T-helper 2 cell treated with Interferon-gamma antibody and Interleukin-4, amounts not matched to agents 100 ng/mL and 5 ng/mL, for 36 hours (primary cell): Measurements from ENCODE around the gene BEX5. TPM values are rescaled to one million over a fixed set of nuclear protein-coding genes. Genes with fewer than 3 reads are reported as not detected.
"Not testable (repeated sequence)": the region's sequence is repeated elsewhere in the genome, so short reads cannot be mapped to it uniquely, and the experiment has no call there.

ENCODE experiments used
- intact Hi-C: fragments of 100-400 bp; cut with micrococcal nuclease; formaldehyde crosslinking; loops from one replicate; pipeline ENCODE4 v1.15.1; 2023
- total RNA-seq: library from RNA; stranded (reverse); gene quantifications from 2 replicates; pipeline ENCODE4 v1.2.3, GENCODE V29; 2022

Gene BEX5
- total RNA-seq: 1.7 and 2.1 TPM in 2 replicates

DNA sequence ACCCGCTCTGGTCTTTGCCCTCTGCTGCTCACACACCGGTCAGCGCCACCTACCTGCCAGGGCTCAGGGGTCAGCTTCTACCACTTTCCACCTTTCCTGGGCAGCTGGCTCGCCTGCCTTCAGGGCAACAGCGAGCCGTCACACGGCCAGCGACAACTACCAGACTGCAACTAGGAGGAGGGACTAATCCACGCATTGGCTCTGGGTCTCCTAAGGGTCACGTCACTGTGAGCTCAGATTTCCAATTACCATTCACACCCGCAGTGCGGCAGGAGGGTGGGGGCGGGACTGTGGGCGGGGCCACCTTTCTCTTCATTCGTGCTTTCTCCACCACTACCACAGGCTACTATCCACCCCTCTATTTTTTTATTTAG is at the start of gene BEX5:
BEX5 (minus strand) TSS at position 172 of the 374 bp plus-strand sequence. CDS start 1,712 bp downstream, outside the sequence.
- intact Hi-C loops: loop anchor here (2.0 to 5.0 kb wide), 2 partner anchors 223 to 741 kb away; partner anchors contain the start of gene ZMAT1

DNA sequence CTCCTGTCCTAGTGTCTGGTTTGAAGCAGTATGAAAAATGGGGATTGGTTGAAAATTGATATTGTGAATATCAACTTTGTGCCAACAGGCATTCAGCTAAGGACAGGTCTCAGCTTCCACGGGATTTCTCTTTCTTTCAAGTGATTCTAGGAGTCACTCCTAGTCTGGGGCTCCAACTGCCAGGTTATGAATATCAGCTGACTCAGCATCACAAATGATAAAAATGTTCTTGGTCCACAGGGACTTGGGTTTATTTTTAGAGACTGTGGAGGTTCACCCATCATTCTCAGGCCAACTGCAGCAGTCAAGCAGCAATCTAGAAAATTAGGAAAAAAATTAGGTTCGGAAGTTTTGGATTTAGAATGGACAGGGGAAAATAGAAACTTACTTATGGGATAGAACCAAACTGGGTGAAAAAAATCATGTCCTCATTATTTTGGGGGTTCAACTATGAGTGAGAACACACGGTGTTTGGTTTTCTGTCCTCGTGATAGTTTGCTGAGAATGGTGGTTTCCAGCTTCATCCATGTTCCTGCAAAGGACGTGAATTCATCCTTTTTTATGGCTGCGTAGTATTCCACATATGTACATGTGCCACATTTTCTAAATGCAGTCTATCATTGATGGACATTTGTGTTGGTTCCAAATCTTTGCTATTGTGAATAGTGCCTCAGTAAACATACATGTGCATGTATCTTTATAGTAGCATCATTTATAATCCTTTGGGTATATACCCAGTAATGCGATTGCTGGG is 30.4 kb upstream of the BEX5 start:
- intact Hi-C loops: no loop called here

DNA sequence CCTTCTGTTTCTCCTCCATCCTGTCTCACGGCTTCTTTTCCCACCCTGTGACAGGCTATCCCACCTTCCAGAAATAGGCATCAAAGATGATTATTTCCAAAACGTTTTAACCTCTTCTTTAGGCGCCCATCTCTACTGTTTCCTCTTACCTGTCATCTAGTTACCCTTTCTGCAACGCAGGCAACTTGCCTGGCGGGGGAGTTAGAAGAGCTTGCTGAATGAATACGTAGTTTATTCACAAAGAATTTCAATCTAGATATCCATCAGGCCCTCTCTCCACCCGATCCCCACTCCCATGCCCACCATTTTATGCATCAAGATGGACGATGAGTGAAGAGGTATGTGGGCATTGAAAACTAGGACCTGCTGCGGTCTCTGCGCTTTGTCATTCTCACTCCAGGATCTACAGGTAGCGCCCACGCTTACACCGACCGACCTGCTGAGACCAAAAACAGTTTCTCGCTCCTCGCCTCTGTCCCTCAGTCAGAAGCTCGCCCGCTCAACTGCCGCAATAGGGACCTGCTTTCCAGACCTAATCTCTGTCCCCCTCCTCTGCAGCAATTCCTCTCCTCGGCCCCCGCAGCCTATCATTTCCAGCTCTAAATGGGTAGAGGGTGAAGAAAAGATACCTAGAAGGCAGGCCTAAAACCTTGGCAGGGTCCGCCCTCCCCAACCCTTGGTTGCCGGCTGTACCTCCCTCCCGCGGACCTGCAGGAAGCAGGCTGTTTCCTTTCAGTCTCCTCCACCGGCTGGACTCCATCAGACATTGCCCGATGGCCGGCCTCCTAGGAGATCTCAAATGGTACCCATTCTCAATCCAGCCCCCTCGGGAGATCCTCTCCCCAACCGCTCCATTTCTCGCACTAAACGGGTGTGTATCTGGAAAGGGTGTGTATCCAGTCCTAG is 624 bp downstream of the BEX5 start:
- intact Hi-C loops: loop anchor here (2.0 to 5.0 kb wide), 2 partner anchors 223 to 740 kb away; partner anchors contain the start of gene ZMAT1

DNA sequence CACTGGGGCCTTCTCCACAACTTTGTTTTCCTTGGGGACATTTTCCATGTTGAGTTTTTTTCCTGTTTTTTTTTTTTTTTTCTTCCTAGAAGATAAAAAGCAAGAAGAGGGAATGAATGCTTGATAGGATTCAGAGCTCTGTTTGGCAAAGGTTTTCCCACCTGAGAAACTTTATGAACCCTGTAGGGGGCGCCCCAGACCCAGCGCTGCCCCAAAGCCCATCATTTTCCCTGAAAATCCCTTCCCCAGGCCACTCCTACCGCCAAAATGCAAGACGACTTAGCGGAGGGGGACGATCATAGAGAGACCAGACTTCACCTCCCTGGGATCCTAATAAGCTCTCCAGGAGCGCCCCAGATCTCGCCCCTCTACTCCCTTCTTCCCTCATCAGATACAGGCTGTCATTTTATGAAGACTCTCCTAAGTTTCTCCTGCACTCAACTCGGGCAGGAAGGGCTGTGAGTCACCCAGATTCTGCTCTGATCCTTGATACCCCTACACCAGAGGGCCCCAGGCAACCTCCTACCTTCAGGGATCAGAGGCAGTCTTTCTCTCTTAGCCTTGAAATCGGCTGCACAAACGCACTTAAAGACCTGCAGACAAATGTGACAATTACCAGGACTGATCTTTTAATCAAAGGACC is 1.4 kb downstream of the BEX5 start:
- intact Hi-C loops: loop anchor here (2.0 kb wide), 1 partner anchor 740 kb away; no protein-coding TSS in a partner anchor

DNA sequence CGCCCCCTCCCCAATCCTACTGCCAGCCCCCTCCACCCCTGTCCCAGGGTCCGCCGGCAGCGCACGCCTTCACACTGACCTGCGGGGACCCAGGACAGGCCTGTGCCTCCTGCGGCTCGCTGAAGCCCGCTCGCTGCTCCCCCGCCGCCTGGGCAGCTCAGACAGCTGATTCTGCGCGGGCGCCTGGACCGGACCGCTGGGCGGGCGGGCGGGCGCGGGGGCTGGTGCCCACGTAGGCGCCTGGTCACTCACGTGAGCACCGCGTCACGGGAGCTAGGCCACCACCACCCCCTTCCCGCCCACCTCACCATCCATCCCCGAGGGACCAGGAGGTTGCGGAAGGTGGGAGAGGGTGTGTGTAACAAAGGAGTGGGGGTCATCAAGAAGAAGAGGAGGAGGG is 13.5 kb downstream of the BEX5 start, which contains the start of gene TCEAL6:
TCEAL6 (minus strand) TSS at position 208 of the 400 bp plus-strand sequence.
- intact Hi-C loops: not testable (repeated sequence)

DNA sequence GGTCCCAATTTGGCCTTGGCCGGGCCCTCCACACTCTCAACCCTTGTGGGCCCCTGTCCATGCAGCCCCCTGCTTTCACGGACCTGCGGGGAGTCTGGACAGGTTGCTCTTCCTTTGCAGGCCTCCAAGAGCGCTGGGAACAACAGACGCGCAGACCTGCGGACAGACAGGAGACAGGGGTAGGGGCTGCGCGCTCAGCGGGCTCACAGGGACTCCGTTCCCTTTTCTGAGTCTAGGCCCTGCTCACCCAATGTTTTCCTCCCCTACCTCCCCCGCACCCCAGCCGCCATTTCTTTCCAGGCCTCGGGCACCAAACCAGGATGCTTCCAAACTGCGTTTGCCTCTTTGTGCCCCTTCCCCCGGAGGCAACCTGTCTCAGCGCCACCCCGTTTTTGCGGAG is 14.1 kb downstream of the BEX5 start:
- intact Hi-C loops: not testable (repeated sequence)

DNA sequence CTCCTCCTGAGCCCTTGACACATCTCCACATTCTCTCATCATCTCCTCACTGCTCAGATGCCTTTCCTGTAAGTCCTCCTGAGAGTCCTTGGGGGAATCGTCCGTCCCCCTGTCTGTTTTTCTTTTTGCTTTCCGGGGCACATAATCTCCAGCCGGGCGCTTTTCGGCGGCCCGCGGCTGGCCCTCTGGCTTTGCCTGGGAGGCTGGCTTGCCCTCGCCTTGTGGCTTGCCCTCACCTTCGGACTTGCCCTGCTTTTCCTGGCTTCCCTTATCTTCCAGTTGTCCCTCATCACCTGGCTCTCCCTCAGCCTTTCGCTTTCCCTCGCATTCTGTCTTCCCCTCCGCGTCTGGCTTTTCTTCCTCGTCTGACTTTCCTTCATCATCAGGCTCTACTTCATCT is 14.9 kb downstream of the BEX5 start:
- intact Hi-C loops: not testable (repeated sequence)

DNA sequence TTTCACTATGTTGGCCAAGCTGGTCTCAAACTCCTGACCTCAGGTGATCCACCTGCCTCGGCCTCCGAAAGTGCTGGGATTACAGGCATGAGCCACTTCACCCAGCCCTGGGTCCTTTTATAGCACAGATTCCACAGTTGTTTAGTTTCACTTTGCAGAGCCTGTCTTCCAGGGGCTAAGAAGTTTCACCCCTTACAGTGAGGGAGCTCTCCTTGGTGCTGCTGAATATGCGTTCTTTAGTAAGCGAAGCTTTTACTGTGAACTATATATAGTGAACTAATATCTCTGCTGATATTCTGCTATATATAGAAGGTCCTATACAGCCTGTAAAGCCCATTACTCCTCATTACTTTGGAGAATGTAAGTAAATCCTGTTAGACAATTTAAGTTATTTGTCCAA is 17.7 kb downstream of the BEX5 start:
- intact Hi-C loops: no loop called here

DNA sequence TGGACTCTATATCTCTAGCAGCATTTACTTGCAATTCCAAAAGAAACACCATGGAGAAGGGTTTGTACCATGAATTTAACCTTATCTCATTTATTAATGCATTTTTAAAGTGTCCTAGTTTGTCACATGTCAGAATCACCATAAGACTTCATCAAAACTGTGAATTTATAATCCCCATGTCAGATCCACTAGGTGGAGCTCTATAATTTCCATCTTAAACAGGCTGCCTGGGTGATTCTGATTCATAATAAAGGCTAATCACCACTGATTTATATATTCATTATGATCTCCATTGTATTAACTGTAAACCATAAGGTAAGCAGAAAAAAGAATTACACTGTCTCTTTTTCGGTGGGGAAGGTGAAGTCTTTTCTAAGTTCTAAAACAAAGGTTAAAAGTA is 26.3 kb downstream of the BEX5 start:
- intact Hi-C loops: no loop called here

DNA sequence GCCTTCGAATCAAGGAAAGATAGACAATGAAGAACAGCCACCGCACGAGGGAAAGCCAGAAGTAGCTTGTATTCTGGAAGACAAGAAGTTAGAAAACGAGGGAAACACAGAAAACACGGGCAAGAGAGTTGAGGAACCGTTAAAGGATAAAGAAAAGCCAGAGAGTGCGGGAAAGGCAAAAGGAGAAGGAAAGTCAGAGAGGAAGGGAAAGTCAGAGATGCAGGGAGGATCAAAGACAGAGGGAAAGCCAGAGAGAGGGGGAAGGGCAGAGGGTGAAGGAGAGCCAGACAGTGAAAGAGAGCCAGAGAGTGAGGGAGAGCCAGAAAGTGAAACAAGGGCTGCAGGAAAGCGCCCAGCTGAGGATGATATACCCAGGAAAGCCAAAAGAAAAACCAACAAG is 28.9 kb downstream of the BEX5 start:
- intact Hi-C loops: no loop called here

DNA sequence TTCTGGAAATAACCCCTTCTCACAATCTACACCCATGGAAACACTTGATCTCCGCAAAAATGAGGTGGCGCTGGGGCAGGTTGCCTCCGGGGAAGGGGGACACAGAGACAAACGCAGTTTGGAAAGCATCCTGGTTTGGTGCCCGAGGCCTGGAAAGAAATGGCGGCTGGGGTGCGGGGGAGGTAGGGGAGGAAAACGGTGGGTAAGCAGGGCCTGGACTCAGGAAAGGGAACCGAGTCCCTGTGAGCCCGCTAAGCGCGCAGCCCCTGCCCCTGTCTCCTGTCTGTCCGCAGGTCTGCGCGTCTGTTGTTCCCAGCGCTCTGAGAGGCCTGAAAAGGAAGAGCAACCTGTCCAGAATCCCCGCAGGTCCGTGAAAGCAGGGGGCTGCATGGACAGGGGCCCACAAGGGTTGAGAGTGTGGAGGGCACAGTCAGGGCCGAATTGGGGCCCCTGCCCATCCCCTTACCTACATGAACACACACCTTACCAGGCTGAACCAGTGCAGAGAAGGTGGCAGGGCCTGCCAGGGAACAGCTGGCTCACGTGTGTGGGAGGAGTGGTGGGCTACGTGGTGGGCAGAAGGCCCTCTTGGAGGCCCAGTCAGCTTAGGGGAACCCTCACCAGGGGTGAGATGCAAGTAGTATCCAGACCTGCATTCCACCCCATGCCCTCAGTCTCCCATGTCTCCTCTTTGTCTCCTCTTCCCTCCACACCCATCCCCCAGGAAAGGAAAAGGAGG is 29.5 kb downstream of the BEX5 start:
- intact Hi-C loops: not testable (repeated sequence)

DNA sequence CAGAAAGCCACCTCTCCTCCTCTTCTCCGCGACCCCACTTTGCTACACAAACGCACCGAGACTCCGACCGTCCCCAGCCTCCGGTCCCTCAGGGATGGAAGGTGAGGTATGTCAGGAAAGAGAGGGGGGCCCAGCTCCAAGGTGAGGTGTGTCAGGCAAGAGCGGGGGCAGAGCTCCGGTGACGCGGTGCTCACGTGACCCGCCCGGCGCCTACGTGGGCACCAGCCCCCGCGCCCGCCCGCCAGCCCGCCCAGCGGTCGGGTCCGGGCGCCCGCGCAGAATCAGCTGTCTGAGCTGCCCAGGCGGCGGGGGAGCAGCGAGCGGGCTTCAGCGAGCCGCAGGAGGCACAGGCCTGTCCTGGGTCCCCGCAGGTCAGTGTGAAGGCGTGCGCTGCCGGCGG is 30.3 kb downstream of the BEX5 start, which contains the start of gene TCEAL2:
TCEAL2 (plus strand) TSS at position 244 of the 400 bp plus-strand sequence. CDS start 1,152 bp downstream, outside the sequence.
- intact Hi-C loops: not testable (repeated sequence)

DNA sequence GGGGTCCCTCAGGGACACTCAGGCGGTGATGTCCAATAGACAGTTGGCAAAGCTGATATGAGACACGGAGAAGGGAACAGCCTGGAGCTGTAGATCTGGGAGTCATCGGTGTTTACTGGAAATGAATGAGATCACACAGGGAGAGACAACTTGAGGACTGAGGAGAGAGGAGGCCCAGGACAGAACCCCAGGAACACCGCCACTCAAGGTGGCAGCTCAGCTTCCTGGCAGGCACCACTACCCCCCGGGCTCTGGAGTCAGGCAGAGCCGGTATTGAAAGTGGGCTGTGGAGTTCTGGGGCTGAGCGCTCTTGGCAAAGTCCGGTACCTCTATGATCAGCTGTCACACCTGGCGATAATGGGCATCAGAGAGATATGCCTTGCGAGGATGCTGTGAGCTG is 30.8 kb downstream of the BEX5 start:
- intact Hi-C loops: not testable (repeated sequence)

DNA sequence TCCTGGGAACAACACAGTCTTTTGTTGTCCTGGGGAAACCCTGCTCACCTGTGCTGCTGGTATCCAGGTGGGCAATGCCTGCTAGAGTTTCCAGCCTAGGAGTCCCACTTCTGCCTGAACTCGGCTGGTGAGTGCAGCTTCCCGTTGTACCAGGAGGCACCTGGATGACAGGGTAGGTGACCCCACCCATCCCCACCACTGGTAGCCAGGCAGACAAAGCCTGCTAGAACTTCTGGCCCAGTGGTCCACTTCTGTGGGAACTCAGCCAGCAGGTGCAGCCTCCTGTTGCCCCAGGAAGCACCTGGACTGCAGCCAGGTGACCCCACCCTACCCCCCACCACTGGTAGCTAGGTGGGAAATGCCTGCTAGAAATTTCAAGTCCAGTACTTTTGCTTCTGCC is 40.0 kb downstream of the BEX5 start:
- intact Hi-C loops: no loop called here

DNA sequence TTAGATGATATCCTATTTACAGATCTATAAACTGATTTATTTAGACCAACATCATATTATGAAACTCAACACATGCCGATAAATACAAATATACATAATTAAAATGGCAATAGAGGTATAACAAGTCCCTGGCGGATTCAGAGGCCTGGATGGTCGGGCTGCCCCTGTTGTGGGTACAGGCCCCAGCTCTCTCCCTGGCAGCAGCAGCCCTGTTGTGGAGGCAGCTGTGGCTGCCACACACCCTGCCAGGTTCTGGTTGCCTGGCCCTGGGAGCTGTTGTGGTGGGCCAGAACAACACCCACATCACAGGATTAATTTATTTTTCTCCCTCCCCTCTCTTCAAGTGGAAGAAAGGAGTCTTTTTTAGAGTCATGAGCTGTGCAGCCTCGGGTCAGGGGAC is 42.4 kb downstream of the BEX5 start:
- intact Hi-C loops: no loop called here

Other genes with a start within 250 kb of the BEX5 start
- 3.7 and 3.8 TPM in 2 replicates for gene ZMAT1, start 223.9 kb downstream of the BEX5 start, total RNA-seq
- gene TCEAL2, start 30.3 kb downstream of the BEX5 start, total RNA-seq: not detected in 2 replicates
- not detected in 2 replicates for gene TCEAL6, start 13.5 kb downstream of the BEX5 start, total RNA-seq
- gene TCP11X1, start 59.3 kb upstream of the BEX5 start, total RNA-seq: not detected in 2 replicates
- gene NXF2, start 91.2 kb upstream of the BEX5 start, total RNA-seq: not detected in 2 replicates